CD14-positive monocyte (primary cell): ENCODE measurements around the gene MBD2. TPM values are rescaled to one million over a fixed set of nuclear protein-coding genes. Genes with fewer than 3 reads are reported as not detected.

Experiments
- DNase-seq, 3 donors: peaks; one replicate each; pipeline ENCODE4 v3.0.0-alpha.2; 2011 to 2022
- H2AFZ ChIP-seq: 2 replicates; pipeline ENCODE4 v1.6.0; 2012; ENCODE audit warnings: mild to moderate bottlenecking, low read depth, low read length, inconsistent platforms; ENCODE audit not compliant: insufficient read depth, poor library complexity, severe bottlenecking
- H3K27ac ChIP-seq, 2 donors: 1 replicate in 1 of 2; 2 replicates in 1 of 2; pipeline ENCODE4 v1.5.1; 2012 to 2013; ENCODE audit warnings: low read length in 2 of 2, control low read depth in 1 of 2, inconsistent platforms in 1 of 2, low read depth in 1 of 2, mild to moderate bottlenecking in 1 of 2
- H3K27me3 ChIP-seq, 2 donors: one replicate each; pipeline versions ENCODE4 v1.6.0 to v1.6.1; 2011 to 2013; ENCODE audit warnings: low read length in 2 of 2; ENCODE audit not compliant: control insufficient read depth in 2 of 2, insufficient read depth in 2 of 2
- H3K36me3 ChIP-seq, 2 donors: replicated peaks in 1 of 2; 1 replicate in 1 of 2; 2 replicates in 1 of 2; pipeline versions ENCODE4 v1.5.1 to v1.6.1; 2012 to 2013; ENCODE audit warnings: low read length in 2 of 2, control low read depth in 1 of 2, inconsistent platforms in 1 of 2, mild to moderate bottlenecking in 1 of 2; ENCODE audit not compliant: insufficient read depth in 2 of 2, control insufficient read depth in 1 of 2
- H3K4me1 ChIP-seq, 2 donors: 1 replicate in 1 of 2; 2 replicates in 1 of 2; pipeline versions ENCODE4 v1.5.1 to v1.6.1; 2012 to 2013; ENCODE audit warnings: low read length in 2 of 2, control low read depth in 1 of 2, inconsistent platforms in 1 of 2, mild to moderate bottlenecking in 1 of 2, moderate library complexity in 1 of 2; ENCODE audit not compliant: insufficient read depth in 2 of 2, control insufficient read depth in 1 of 2
- H3K4me2 ChIP-seq: replicated peaks from 2 replicates; pipeline ENCODE3; 2012; ENCODE audit warnings: low read length, moderate library complexity, mild to moderate bottlenecking; ENCODE audit not compliant: poor library complexity, severe bottlenecking; ENCODE audit errors: extremely low read depth
- H3K4me3 ChIP-seq, 3 experiments: fragments of 200-600 bp in 1 of 3; sonication (generic) in 1 of 3; replicated peaks in 1 of 3; 1 replicate in 2 of 3; 2 replicates in 1 of 3; pipeline ENCODE4 v1.5.1; 2011 to 2013; ENCODE audit warnings: low read length in 3 of 3, mild to moderate bottlenecking in 3 of 3, control low read depth in 2 of 3, low read depth in 2 of 3, inconsistent platforms in 1 of 3, moderate library complexity in 1 of 3
- H3K79me2 ChIP-seq: 2 replicates; pipeline ENCODE4 v1.6.0; 2012; ENCODE audit warnings: mild to moderate bottlenecking, control low read depth, inconsistent platforms, low read length, moderate library complexity; ENCODE audit not compliant: insufficient read depth
- H3K9ac ChIP-seq: 2 replicates; pipeline ENCODE4 v1.6.0; 2017; ENCODE audit warnings: low read length, mild to moderate bottlenecking; ENCODE audit not compliant: insufficient read depth, poor library complexity, severe bottlenecking
- H3K9me3 ChIP-seq, 2 donors: replicated peaks in 1 of 2; 1 replicate in 1 of 2; 2 replicates in 1 of 2; pipeline versions ENCODE4 v1.5.1 to v1.6.1; 2012 to 2013; ENCODE audit warnings: low read length in 2 of 2, control low read depth in 1 of 2; ENCODE audit not compliant: control insufficient read depth in 1 of 2, insufficient read depth in 1 of 2
- H4K20me1 ChIP-seq: 2 replicates; pipeline ENCODE4 v1.6.0; 2012; ENCODE audit warnings: mild to moderate bottlenecking, low read length, control low read depth, moderate library complexity; ENCODE audit not compliant: insufficient read depth
- H3K27ac Mint-ChIP-seq, 7 donors: one replicate each; pipeline ENCODE4 v1.8.0; 2020; ENCODE audit warnings: mild to moderate bottlenecking in 7 of 7, mixed read lengths in 7 of 7, moderate library complexity in 6 of 7, inconsistent platforms in 2 of 7
- H3K27me3 Mint-ChIP-seq, 3 donors: one replicate each; pipeline ENCODE4 v1.8.0; 2021 to 2022; ENCODE audit warnings: low read depth in 3 of 3, mild to moderate bottlenecking in 3 of 3, mixed read lengths in 3 of 3, moderate library complexity in 3 of 3, inconsistent platforms in 1 of 3
- H3K36me3 Mint-ChIP-seq, 2 donors: one replicate each; pipeline ENCODE4 v1.8.0; 2020; ENCODE audit warnings: mixed read lengths in 2 of 2, inconsistent platforms in 1 of 2, mild to moderate bottlenecking in 1 of 2
- H3K4me1 Mint-ChIP-seq: one replicate; pipeline ENCODE4 v1.8.0; 2020; ENCODE audit warnings: mild to moderate bottlenecking, mixed read lengths
- H3K4me3 Mint-ChIP-seq, 2 donors: one replicate each; pipeline ENCODE4 v1.8.0; 2020; ENCODE audit warnings: mild to moderate bottlenecking in 2 of 2, mixed read lengths in 2 of 2, moderate library complexity in 1 of 2
- H3K9me3 Mint-ChIP-seq, 7 donors: one replicate each; pipeline ENCODE4 v1.8.0; 2020 to 2022; ENCODE audit warnings: mixed read lengths in 7 of 7, mild to moderate bottlenecking in 6 of 7, moderate library complexity in 6 of 7, inconsistent platforms in 2 of 7
- WGBS: methylation state at CpG from one replicate; pipeline ENCODE4 v1.1.5; 2013; ENCODE audit warnings: missing lambda C conversion rate; ENCODE audit not compliant: insufficient coverage; 5-methylcytosine and 5-hydroxymethylcytosine counted together
- intact Hi-C, 2 donors: fragments of 100-400 bp; cut with micrococcal nuclease; formaldehyde crosslinking; loops; one replicate each; pipeline versions ENCODE4 v1.15.0 to v1.15.1; 2023
- polyA plus RNA-seq, 3 donors: library from polyadenylated mRNA; depleted of rRNA in 1 of 3; unstranded in 2 of 3; stranded (reverse) in 1 of 3; fragments of 300-500 nt in 2 of 3; fragments of >200 nt in 1 of 3; fragmentation: Illumina TruSeq in 2 of 3; gene quantifications; 1 replicate in 2 of 3; 2 replicates in 1 of 3; pipeline ENCODE4 v1.2.3, GENCODE V29; 2012 to 2021
- TF ChIP-seq, protein P1 (sequence below): fragments of 200-600 bp; IDR thresholded peaks from one replicate; pipeline ENCODE4 v1.8.0; 2022; ENCODE audit warnings: antibody characterized with exemption, mild to moderate bottlenecking

The MBD2 gene
- polyA plus RNA-seq, 3 donors, result 11.6 to 64.9 (median 25.2) TPM

DNA sequence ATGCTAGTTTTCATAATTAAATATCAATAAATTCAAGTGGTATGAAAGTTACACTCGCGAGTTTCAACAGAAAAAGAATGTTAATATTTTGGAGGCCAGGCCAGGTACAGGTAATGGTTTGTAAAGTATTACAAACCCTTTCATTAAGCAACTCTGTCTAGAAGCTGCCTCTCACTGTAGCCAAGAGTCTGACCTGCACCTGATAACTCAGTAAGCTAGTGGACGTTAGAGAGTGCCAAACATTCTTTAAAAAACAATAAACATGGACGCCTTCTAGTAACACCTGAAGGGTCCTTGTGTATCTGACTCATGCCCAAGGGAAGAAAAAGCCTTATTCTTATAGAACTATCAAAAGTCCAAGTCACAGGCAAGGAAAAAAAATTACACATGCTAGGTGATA lies 70.2 kb downstream of the MBD2 start:
- peaks cover 2% of the 10 kb centered on the region for H3K4me1 Mint-ChIP-seq
- Histone ChIP-seq H3K4me1 (no peaks in the 10 kb centered on the region), H3K79me2 (peaks cover 3% of the 10 kb centered on the region), H2AFZ (no peak overlapping the region), H4K20me1 (peaks cover 72% of the 10 kb centered on the region), H3K27me3 (no peaks in the 10 kb centered on the region), H3K36me3 (peaks cover 67 to 76% of the 10 kb centered on the region in 2 donors), H3K4me2 (no peak overlapping the region), H3K27ac (no peak overlapping the region), H3K9ac (no peak overlapping the region), H3K4me3 (no peak overlapping the region), H3K9me3 (no peaks in the 10 kb centered on the region)
- H3K9me3 Mint-ChIP-seq, result peaks cover 0 to 1% (median 0%) of the 10 kb centered on the region in 7 donors
- H3K27me3 Mint-ChIP-seq, result no peaks in the 10 kb centered on the region
- TF ChIP-seq, protein P1, sequence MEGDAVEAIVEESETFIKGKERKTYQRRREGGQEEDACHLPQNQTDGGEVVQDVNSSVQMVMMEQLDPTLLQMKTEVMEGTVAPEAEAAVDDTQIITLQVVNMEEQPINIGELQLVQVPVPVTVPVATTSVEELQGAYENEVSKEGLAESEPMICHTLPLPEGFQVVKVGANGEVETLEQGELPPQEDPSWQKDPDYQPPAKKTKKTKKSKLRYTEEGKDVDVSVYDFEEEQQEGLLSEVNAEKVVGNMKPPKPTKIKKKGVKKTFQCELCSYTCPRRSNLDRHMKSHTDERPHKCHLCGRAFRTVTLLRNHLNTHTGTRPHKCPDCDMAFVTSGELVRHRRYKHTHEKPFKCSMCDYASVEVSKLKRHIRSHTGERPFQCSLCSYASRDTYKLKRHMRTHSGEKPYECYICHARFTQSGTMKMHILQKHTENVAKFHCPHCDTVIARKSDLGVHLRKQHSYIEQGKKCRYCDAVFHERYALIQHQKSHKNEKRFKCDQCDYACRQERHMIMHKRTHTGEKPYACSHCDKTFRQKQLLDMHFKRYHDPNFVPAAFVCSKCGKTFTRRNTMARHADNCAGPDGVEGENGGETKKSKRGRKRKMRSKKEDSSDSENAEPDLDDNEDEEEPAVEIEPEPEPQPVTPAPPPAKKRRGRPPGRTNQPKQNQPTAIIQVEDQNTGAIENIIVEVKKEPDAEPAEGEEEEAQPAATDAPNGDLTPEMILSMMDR, result no peak
- no CpG with 5 or more reads among the region's 4 CpGs for WGBS
- H3K27ac Mint-ChIP-seq, result no peak overlapping the region
- no peak overlapping the region for H3K4me3 Mint-ChIP-seq
- peaks cover 77 to 85% of the 10 kb centered on the region in 2 donors for H3K36me3 Mint-ChIP-seq
- intact Hi-C loops, result no loop called here
- DNase-seq, result no peak

DNA sequence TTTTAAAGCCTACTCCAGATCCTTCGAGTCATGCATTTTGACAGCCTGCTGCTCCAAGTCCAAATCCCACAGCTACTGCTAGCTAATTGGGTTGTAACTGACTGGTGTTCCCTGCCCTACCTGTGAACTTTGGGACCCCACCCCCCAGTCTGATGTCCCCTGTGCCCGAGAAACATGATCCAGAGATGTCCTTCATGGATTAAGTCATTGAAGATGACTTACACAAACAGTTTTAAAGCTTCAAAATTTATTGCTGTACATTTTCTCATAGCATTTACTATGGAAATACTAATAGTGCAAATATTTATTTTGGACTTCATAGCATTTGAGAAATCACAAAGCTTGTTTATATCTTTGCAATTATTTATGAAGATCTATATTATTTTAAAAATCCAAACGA lies 73.1 kb downstream of the MBD2 start:
- H3K27ac ChIP-seq, result no peak overlapping the region
- Mint-ChIP-seq H3K36me3 (peaks cover 57 to 63% of the 10 kb centered on the region in 2 donors), H3K9me3 (peaks cover 0 to 1% (median 0%) of the 10 kb centered on the region in 7 donors), H3K27ac (no peak overlapping the region), H3K27me3 (no peaks in the 10 kb centered on the region), H3K4me1 (peaks cover 2% of the 10 kb centered on the region), H3K4me3 (no peak overlapping the region)
- H3K36me3 ChIP-seq, result peaks cover 41 to 47% of the 10 kb centered on the region in 2 donors
- no peak overlapping the region for H2AFZ ChIP-seq
- H3K4me1 ChIP-seq, result no peaks in the 10 kb centered on the region
- WGBS, result 100% methylated on average over 2 of the region's 3 CpGs
- TF ChIP-seq, protein P1, result no peak
- no peaks in the 10 kb centered on the region for H3K27me3 ChIP-seq
- H3K4me3 ChIP-seq, result no peak overlapping the region
- H4K20me1 ChIP-seq, result peaks cover 43% of the 10 kb centered on the region
- H3K79me2 ChIP-seq, result no peaks in the 10 kb centered on the region
- DNase-seq, result no peak
- no peak overlapping the region for H3K9ac ChIP-seq
- H3K4me2 ChIP-seq, result no peak overlapping the region
- no peaks in the 10 kb centered on the region for H3K9me3 ChIP-seq
- intact Hi-C loops, result no loop called here
